Mucosa of stomach (tissue), 1 donor: ENCODE data around the gene SLC11A2.

ENCODE experiments used
- H3K27me3 ChIP-seq: one replicate; pipeline ENCODE4 v1.7.0; 2013; ENCODE audit warnings: mild to moderate bottlenecking, low read length; ENCODE audit not compliant: control insufficient read depth, insufficient read depth
- H3K36me3 ChIP-seq: one replicate; pipeline ENCODE4 v1.7.0; 2013; ENCODE audit warnings: low read length; ENCODE audit not compliant: control insufficient read depth, insufficient read depth
- H3K4me1 ChIP-seq: one replicate; pipeline ENCODE4 v1.7.0; 2013; ENCODE audit warnings: mild to moderate bottlenecking, low read length; ENCODE audit not compliant: control insufficient read depth, insufficient read depth
- H3K4me3 ChIP-seq: one replicate; pipeline ENCODE4 v1.7.0; 2013; ENCODE audit warnings: low read length
- H3K9ac ChIP-seq: one replicate; pipeline ENCODE4 v1.7.0; 2013; ENCODE audit warnings: mild to moderate bottlenecking, low read length, moderate library complexity
- H3K9me3 ChIP-seq: one replicate; pipeline ENCODE4 v1.7.0; 2013; ENCODE audit warnings: mild to moderate bottlenecking, low read length, moderate library complexity; ENCODE audit not compliant: control insufficient read depth
- donor health status: Pancreatic carcinoma.

The SLC11A2 gene

DNA sequence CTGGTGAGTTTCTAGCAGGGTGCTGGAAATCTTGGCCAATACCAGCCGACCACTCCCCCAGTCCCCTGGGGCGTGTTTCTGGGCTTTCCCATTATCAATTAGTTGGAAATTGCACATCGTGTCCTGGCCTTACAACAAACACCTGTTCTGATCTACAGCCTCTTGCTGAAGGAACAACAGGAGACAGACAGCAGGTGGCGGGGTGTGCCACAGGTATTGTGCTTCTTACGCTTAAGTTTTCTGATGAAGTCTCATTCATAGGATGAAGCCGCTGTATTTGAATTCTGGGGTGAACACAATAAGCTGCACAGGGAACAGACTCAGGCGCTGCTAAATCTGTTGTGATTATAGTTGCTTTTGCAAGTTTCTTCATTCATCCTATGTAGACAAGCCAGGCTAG lies 73.1 kb downstream of the SLC11A2 start:
- H3K9ac ChIP-seq, result no peak overlapping the region
- H3K36me3 ChIP-seq, result no peaks in the 10 kb centered on the region
- H3K9me3 ChIP-seq, result no peaks in the 10 kb centered on the region
- no peaks in the 10 kb centered on the region for H3K27me3 ChIP-seq
- H3K4me1 ChIP-seq, result no peaks in the 10 kb centered on the region
- H3K4me3 ChIP-seq, result no peak overlapping the region

DNA sequence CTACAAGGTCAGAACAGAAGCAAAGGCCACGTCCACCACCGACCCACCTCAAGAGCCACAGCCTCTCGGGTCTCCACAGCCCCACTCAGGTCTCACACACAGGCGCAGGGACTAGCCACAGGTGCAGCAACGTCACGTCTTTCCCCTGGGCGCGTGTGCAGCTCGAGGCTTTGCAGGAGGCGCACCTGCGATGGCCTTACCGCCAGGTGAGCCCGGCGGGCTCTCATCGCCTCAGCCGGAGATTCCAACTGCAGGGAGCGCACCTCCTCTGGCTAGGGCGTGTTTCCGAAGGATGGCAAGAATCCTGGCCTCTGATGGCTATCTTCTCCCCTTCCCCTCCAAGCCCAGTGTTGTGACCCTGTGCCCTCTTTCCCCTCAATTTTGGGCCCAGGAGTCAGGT lies 73.7 kb downstream of the SLC11A2 start, which contains the start of gene HIGD1C:
TSS of gene HIGD1C (plus strand) at position 35 of the 400 bp plus-strand sequence. CDS start 1,455 bp downstream, outside the sequence.
- Histone ChIP-seq H3K9ac (no peak within 1 kb of the TSS), H3K27me3 (no peaks in the 10 kb centered on the region), H3K4me1 (no peaks in the 10 kb centered on the region), H3K36me3 (no peaks in the 10 kb centered on the region), H3K9me3 (no peaks in the 10 kb centered on the region), H3K4me3 (no peak within 1 kb of the TSS)

DNA sequence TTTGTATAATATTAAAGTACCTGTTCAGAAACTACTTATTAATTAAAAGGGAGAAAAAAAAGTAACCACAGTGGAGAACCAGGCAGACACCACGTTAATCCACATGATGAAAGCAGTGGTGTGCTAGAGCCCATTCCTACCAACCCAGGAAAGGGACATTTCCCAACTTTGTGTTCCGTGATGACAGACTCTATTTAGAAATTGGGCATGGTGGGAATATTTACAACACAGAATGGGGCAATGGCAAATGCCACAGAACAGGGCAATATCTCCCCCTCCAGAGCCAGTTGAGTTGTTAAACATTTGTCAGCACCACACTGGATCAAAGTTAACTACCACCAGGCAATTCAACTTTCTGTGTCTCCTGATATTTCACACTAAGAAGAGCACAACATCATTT lies 75.1 kb downstream of the SLC11A2 start:
- Histone ChIP-seq H3K27me3 (no peaks in the 10 kb centered on the region), H3K9me3 (no peaks in the 10 kb centered on the region), H3K4me1 (no peaks in the 10 kb centered on the region), H3K4me3 (no peak overlapping the region), H3K9ac (no peak overlapping the region), H3K36me3 (no peaks in the 10 kb centered on the region)

GRCh38 chr12:50949801-50950302 lies 76.3 kb downstream of the SLC11A2 start:
- no peaks in the 10 kb centered on the region for H3K9me3 ChIP-seq
- H3K4me1 ChIP-seq, result no peaks in the 10 kb centered on the region
- no peak overlapping the region for H3K4me3 ChIP-seq
- H3K36me3 ChIP-seq, result no peaks in the 10 kb centered on the region
- H3K27me3 ChIP-seq, result no peaks in the 10 kb centered on the region
- no peak overlapping the region for H3K9ac ChIP-seq

GRCh38 chr12:50948798-50949197 lies 77.4 kb downstream of the SLC11A2 start:
- no peaks in the 10 kb centered on the region for H3K36me3 ChIP-seq
- no peak overlapping the region for H3K9ac ChIP-seq
- H3K27me3 ChIP-seq, result no peaks in the 10 kb centered on the region
- no peaks in the 10 kb centered on the region for H3K9me3 ChIP-seq
- H3K4me3 ChIP-seq, result no peak overlapping the region
- no peaks in the 10 kb centered on the region for H3K4me1 ChIP-seq

GRCh38 chr12:50947933-50948626 lies 78.1 kb downstream of the SLC11A2 start:
- no peaks in the 10 kb centered on the region for H3K36me3 ChIP-seq
- H3K27me3 ChIP-seq, result no peaks in the 10 kb centered on the region
- no peak overlapping the region for H3K9ac ChIP-seq
- H3K4me1 ChIP-seq, result no peaks in the 10 kb centered on the region
- H3K9me3 ChIP-seq, result no peaks in the 10 kb centered on the region
- H3K4me3 ChIP-seq, result no peak overlapping the region

- H3K27me3 ChIP-seq, result no peaks in the 10 kb centered on the region
- H3K36me3 ChIP-seq, result no peaks in the 10 kb centered on the region
- H3K9ac ChIP-seq, result no peak overlapping the region
- no peak overlapping the region for H3K4me3 ChIP-seq
- H3K4me1 ChIP-seq, result peaks cover 25% of the 10 kb centered on the region
- no peaks in the 10 kb centered on the region for H3K9me3 ChIP-seq
These were observed 88.5 kb downstream of the SLC11A2 start for GRCh38 chr12:50937653-50938052.

- Histone ChIP-seq H3K4me1 (peaks cover 29% of the 10 kb centered on the region), H3K36me3 (no peaks in the 10 kb centered on the region), H3K9me3 (no peaks in the 10 kb centered on the region)
These were observed 89.2 kb downstream of the SLC11A2 start for GRCh38 chr12:50936821-50937530.

GRCh38 chr12:50934981-50935807 lies 91.0 kb downstream of the SLC11A2 start:
- H3K9ac ChIP-seq, result peak overlapping the region; percentile 8
- no peak overlapping the region for H3K4me3 ChIP-seq
- no peaks in the 10 kb centered on the region for H3K27me3 ChIP-seq
- H3K9me3 ChIP-seq, result no peaks in the 10 kb centered on the region
- H3K4me1 ChIP-seq, result peaks cover 38% of the 10 kb centered on the region
- no peaks in the 10 kb centered on the region for H3K36me3 ChIP-seq

More at GRCh38 chr12:50936821-50937530, 89.2 kb downstream of the SLC11A2 start:
- H3K27me3 ChIP-seq, result no peaks in the 10 kb centered on the region
- H3K9ac ChIP-seq, result no peak overlapping the region
- no peak overlapping the region for H3K4me3 ChIP-seq

DNA sequence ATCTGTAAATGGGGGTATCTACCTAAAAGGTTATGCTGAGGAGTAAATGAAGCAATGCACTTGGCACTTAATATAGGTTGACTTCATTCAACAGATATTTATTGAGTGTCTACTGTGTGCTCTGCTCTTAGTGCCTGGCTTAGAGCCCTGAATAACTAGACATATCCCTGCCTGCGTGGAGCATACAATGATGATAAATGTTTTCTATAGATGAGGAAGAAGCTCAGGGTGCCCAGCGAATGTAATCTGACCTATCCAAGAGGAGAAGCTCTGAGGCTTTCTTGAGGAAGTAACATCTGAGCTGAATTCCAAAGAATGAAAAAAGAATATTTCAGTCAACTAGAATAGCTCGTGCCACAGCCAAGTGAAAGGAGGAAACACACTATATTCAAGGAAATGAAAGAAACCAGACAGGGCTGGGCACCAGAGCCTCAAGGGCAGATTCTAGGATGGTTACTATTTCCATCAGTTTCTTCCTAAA lies 91.8 kb downstream of the SLC11A2 start:
- Histone ChIP-seq H3K36me3 (no peaks in the 10 kb centered on the region), H3K9me3 (no peaks in the 10 kb centered on the region), H3K9ac (peak overlapping the region; percentile 8), H3K27me3 (no peaks in the 10 kb centered on the region), H3K4me3 (no peak overlapping the region), H3K4me1 (peaks cover 38% of the 10 kb centered on the region)

DNA sequence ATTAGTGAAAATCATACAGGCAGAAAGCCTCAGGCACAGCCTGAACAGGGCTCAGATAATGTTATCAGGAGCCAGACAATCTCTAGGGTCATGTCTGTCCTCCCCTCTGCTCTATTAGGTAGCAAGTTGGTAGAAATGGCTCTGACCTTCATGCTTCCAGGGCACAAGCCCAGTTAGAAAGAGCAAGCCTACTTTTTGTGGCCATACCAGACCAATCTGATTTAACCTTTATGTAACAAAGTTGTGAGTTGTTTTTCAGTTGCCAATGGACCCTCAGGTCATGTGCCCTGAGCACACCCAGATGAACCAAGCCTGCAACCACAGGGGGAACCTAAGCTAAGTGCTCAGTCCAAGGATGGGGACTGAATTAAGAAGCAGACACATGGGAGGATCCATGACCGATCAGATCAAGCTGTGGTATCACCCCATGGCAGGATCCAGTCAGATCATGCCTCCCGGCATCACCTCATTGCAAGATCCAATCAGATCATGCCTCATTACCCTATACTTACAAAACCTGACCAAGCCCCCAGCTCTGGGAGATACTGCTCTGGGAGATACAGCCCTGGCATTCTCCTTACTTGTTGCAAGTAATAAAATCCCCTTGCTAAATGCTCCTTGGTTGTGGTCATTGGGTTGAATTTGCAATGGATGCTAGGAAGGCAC lies 92.6 kb downstream of the SLC11A2 start:
- H3K9me3 ChIP-seq, result no peaks in the 10 kb centered on the region
- no peak overlapping the region for H3K9ac ChIP-seq
- peaks cover 43% of the 10 kb centered on the region for H3K4me1 ChIP-seq
- H3K4me3 ChIP-seq, result no peak overlapping the region
- H3K36me3 ChIP-seq, result no peaks in the 10 kb centered on the region
- H3K27me3 ChIP-seq, result no peaks in the 10 kb centered on the region
